ENCODE measurements around the gene TOX3.

TOX3 gene

GRCh38 chr16:52498328-52499059, 48.4 kb downstream of the TOX3 start:
- Histone ChIP-seq H3K4me1 (ENCODE audit: control insufficient read depth, insufficient read depth, low read length) (peaks cover 4% of the 10 kb centered on the region), H3K4me3 (ENCODE audit: low read length) (no peak overlapping the region), H3K9me3 (ENCODE audit: control insufficient read depth, low read length) (no peaks in the 10 kb centered on the region), H3K27me3 (replicated peaks; ENCODE audit: control insufficient read depth, insufficient read depth, low read length) (no peaks in the 10 kb centered on the region), H3K36me3 (ENCODE audit: control insufficient read depth, insufficient read depth, low read length, severe bottlenecking) (no peaks in the 10 kb centered on the region), H3K9ac (ENCODE audit: low read length) (no peak overlapping the region)
- no peak for DNase-seq (ENCODE audit: low read depth)

DNA sequence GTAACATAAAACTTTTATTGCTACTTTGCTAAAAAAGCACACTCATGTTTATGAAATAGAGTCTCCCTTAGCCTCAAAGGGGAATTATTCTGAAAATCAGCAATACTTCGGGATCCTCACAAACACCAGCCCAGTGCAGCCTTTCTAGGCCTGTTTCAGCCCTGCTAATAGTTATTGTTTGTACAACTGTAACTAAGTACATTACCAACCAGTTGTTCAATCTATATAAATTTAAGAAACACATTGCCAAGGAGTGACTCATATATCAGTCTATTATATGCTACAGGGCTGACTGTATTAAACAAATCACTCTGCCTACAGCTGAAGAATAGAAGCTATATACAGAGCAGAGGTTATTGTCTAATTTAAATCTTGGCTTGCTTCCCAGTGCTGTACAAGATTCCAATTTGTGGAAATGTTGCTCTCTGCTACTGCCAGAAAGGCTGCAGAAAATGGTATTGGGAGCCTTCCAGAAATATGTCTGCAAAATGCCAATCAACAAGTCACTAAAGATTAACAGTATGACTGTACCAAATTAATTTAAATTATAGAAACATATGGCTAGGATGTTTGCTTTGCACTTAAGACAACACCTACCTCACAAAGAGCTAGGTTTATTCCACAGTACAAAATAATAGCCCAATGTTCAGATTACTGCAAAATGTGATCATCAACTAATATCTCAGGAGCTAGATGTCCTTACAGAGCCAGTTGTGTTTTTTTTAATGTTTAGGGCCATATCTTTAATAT, 49.7 kb downstream of the TOX3 start:
- Histone ChIP-seq H3K9me3 (ENCODE audit: control insufficient read depth, low read length) (no peaks in the 10 kb centered on the region), H3K4me3 (ENCODE audit: low read length) (no peak overlapping the region), H3K4me1 (ENCODE audit: control insufficient read depth, insufficient read depth, low read length) (peaks cover 4% of the 10 kb centered on the region), H3K36me3 (ENCODE audit: control insufficient read depth, insufficient read depth, low read length, severe bottlenecking) (no peaks in the 10 kb centered on the region), H3K9ac (ENCODE audit: low read length) (peak overlapping the region; percentile 20), H3K27me3 (replicated peaks; ENCODE audit: control insufficient read depth, insufficient read depth, low read length) (no peaks in the 10 kb centered on the region)
- DNase-seq (ENCODE audit: low read depth), result no peak

DNA sequence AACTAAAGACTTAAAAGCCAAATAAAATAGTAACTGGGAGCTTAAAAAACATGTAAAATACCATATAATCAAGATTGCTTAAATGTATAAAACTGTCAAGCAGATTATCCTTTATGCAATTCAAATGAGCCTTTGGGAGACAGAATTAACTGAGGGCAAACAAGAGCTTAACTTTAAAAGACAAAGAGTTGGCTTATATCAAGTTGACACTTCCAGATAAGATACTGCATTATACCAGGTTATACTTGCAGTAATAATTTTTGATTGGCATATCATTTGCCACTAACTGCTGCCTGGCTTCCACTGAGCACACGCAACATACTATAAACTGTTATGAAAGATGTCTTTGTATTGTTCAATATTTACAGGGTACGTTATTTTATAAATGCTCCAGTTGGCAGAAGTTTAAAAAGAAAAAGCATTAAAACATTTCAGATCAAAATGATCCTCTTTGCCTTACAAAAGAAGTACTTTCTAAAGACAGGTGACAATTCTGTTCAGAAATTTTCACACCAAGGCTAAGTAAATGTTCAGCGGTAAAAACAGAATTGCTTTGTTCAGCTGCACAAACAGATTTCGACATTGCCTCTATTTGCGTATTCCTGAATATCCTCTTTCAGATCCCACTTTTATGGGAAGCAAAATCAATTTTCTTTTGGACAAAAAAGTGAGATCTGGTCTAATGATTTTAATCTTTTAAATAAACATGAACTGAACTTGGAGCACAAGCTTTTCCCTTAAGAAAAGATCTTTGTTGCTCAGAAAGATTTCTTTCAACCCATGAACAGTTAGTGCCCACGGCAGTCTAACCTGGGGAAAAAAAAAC, 50.7 kb downstream of the TOX3 start:
- Histone ChIP-seq H3K4me1 (ENCODE audit: control insufficient read depth, insufficient read depth, low read length) (peaks cover 4% of the 10 kb centered on the region), H3K4me3 (ENCODE audit: low read length) (no peak overlapping the region), H3K9me3 (ENCODE audit: control insufficient read depth, low read length) (no peaks in the 10 kb centered on the region), H3K9ac (ENCODE audit: low read length) (no peak overlapping the region), H3K36me3 (ENCODE audit: control insufficient read depth, insufficient read depth, low read length, severe bottlenecking) (no peaks in the 10 kb centered on the region), H3K27me3 (replicated peaks; ENCODE audit: control insufficient read depth, insufficient read depth, low read length) (no peaks in the 10 kb centered on the region)
- DNase-seq (ENCODE audit: low read depth), result no peak

DNA sequence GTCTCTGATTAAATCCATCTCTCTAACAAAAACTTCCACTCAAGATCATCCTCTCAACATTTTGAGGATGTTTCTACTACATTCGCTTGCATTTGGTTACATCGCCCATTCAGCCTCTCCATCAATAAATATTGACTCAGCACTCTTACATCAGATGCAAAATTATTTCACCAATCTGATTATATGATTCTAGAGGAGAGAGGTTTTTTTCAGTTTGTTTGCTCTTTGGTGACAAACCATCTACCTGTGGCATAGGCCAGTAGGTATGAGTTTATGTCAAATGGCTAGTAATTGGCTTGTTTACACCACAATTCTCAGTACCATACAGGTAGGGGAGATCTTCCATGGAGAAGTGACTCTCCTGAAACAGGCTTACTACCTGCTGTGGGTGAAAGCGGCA, 52.3 kb downstream of the TOX3 start:
- Histone ChIP-seq H3K4me1 (ENCODE audit: control insufficient read depth, insufficient read depth, low read length) (peaks cover 4% of the 10 kb centered on the region), H3K4me3 (ENCODE audit: low read length) (no peak overlapping the region), H3K36me3 (ENCODE audit: control insufficient read depth, insufficient read depth, low read length, severe bottlenecking) (no peaks in the 10 kb centered on the region), H3K9me3 (ENCODE audit: control insufficient read depth, low read length) (no peaks in the 10 kb centered on the region), H3K27me3 (replicated peaks; ENCODE audit: control insufficient read depth, insufficient read depth, low read length) (no peaks in the 10 kb centered on the region), H3K9ac (ENCODE audit: low read length) (no peak overlapping the region)
- no peak for DNase-seq (ENCODE audit: low read depth)

- H3K4me3 ChIP-seq (ENCODE audit: low read length), result no peak overlapping the region
- H3K4me1 ChIP-seq (ENCODE audit: control insufficient read depth, insufficient read depth, low read length), result peaks cover 4% of the 10 kb centered on the region
- no peak overlapping the region for H3K9ac ChIP-seq (ENCODE audit: low read length)
- no peaks in the 10 kb centered on the region for H3K9me3 ChIP-seq (ENCODE audit: control insufficient read depth, low read length)
- no peaks in the 10 kb centered on the region for H3K27me3 ChIP-seq (replicated peaks; ENCODE audit: control insufficient read depth, insufficient read depth, low read length)
- H3K36me3 ChIP-seq (ENCODE audit: control insufficient read depth, insufficient read depth, low read length, severe bottlenecking), result no peaks in the 10 kb centered on the region
- DNase-seq (ENCODE audit: low read depth), result no peak
Measured at GRCh38 chr16:52494145-52494544, 52.8 kb downstream of the TOX3 start.

DNA sequence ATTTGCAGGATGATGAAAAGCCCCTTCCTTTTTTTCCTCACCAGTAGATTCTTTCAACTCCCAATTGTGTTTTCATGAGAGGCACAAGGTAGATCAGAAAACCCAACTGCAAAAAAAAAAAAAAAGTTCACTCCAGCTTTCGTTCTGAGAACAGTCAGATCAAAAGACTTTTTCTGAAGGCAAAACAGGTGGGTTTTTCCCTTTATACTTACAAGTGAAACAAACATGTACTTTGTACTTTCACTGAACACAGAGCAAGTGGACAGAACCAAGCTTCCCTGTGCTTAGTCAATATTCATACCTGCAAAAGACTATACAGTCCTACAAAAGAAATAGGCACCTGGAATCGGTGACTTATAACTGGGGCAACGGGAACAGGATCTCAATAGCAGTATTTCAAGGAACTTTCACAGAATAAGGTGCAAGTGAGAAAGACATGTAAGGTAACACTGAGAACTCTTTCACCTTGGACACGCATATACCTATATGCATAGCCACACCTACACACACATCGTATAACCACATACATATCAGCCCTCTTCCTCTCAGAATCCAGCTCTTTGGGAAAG, 54.1 kb downstream of the TOX3 start:
- Histone ChIP-seq H3K4me3 (ENCODE audit: low read length) (no peak overlapping the region), H3K4me1 (ENCODE audit: control insufficient read depth, insufficient read depth, low read length) (peaks cover 4% of the 10 kb centered on the region), H3K27me3 (replicated peaks; ENCODE audit: control insufficient read depth, insufficient read depth, low read length) (no peaks in the 10 kb centered on the region)

GRCh38 chr16:52491216-52491615, 55.7 kb downstream of the TOX3 start:
- no peaks in the 10 kb centered on the region for H3K4me1 ChIP-seq (ENCODE audit: control insufficient read depth, insufficient read depth, low read length)
- H3K27me3 ChIP-seq (replicated peaks; ENCODE audit: control insufficient read depth, insufficient read depth, low read length), result no peaks in the 10 kb centered on the region
- no peaks in the 10 kb centered on the region for H3K9me3 ChIP-seq (ENCODE audit: control insufficient read depth, low read length)
- DNase-seq (ENCODE audit: low read depth), result no peak
- no peaks in the 10 kb centered on the region for H3K36me3 ChIP-seq (ENCODE audit: control insufficient read depth, insufficient read depth, low read length, severe bottlenecking)
- no peak overlapping the region for H3K9ac ChIP-seq (ENCODE audit: low read length)
- no peak overlapping the region for H3K4me3 ChIP-seq (ENCODE audit: low read length)

More for the DNA sequence above, 54.1 kb downstream of the TOX3 start:
- H3K9ac ChIP-seq (ENCODE audit: low read length), result no peak overlapping the region
- no peaks in the 10 kb centered on the region for H3K36me3 ChIP-seq (ENCODE audit: control insufficient read depth, insufficient read depth, low read length, severe bottlenecking)
- no peak for DNase-seq (ENCODE audit: low read depth)
- no peaks in the 10 kb centered on the region for H3K9me3 ChIP-seq (ENCODE audit: control insufficient read depth, low read length)

GRCh38 chr16:52489894-52490293, 57.0 kb downstream of the TOX3 start:
- no peak overlapping the region for H3K4me3 ChIP-seq (ENCODE audit: low read length)
- H3K9ac ChIP-seq (ENCODE audit: low read length), result no peak overlapping the region
- H3K9me3 ChIP-seq (ENCODE audit: control insufficient read depth, low read length), result no peaks in the 10 kb centered on the region
- no peaks in the 10 kb centered on the region for H3K36me3 ChIP-seq (ENCODE audit: control insufficient read depth, insufficient read depth, low read length, severe bottlenecking)
- no peak for DNase-seq (ENCODE audit: low read depth)
- no peaks in the 10 kb centered on the region for H3K4me1 ChIP-seq (ENCODE audit: control insufficient read depth, insufficient read depth, low read length)
- no peaks in the 10 kb centered on the region for H3K27me3 ChIP-seq (replicated peaks; ENCODE audit: control insufficient read depth, insufficient read depth, low read length)

DNA sequence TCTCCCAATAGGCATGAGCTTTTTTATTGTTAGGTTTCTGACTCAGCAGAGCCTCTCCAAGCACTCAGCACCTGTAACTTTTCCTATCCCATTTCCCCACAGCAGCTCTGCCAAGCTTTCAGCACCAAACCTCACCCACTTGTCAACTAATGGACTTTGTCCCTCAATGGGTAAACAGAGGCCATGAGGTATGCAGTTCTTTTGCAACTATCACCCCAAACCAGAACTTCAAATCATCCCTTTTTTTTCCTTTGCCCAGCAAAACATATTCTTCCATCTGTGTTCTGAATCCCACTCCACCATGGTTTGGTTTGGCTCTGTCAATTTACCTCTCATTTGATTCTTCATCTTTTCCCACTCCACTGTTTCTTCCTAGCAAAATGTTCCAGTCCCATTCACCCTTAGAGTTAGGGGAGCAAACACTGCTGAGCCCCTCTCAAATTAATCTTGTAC, 58.1 kb downstream of the TOX3 start:
- H3K4me1 ChIP-seq (ENCODE audit: control insufficient read depth, insufficient read depth, low read length), result no peaks in the 10 kb centered on the region
- H3K9me3 ChIP-seq (ENCODE audit: control insufficient read depth, low read length), result no peaks in the 10 kb centered on the region
- DNase-seq (ENCODE audit: low read depth), result no peak
- H3K4me3 ChIP-seq (ENCODE audit: low read length), result no peak overlapping the region
- no peak overlapping the region for H3K9ac ChIP-seq (ENCODE audit: low read length)
- no peaks in the 10 kb centered on the region for H3K27me3 ChIP-seq (replicated peaks; ENCODE audit: control insufficient read depth, insufficient read depth, low read length)
- H3K36me3 ChIP-seq (ENCODE audit: control insufficient read depth, insufficient read depth, low read length, severe bottlenecking), result no peaks in the 10 kb centered on the region

- DNase-seq (ENCODE audit: low read depth), result no peak
- H3K9ac ChIP-seq (ENCODE audit: low read length), result no peak overlapping the region
Measured at GRCh38 chr16:52487849-52488457, 59.0 kb downstream of the TOX3 start.

More at GRCh38 chr16:52487849-52488457, 59.0 kb downstream of the TOX3 start:
- Histone ChIP-seq H3K4me1 (ENCODE audit: control insufficient read depth, insufficient read depth, low read length) (no peaks in the 10 kb centered on the region), H3K36me3 (ENCODE audit: control insufficient read depth, insufficient read depth, low read length, severe bottlenecking) (no peaks in the 10 kb centered on the region), H3K9me3 (ENCODE audit: control insufficient read depth, low read length) (no peaks in the 10 kb centered on the region), H3K27me3 (replicated peaks; ENCODE audit: control insufficient read depth, insufficient read depth, low read length) (no peaks in the 10 kb centered on the region), H3K4me3 (ENCODE audit: low read length) (no peak overlapping the region)

All from adipocyte (in vitro differentiated cells).